ENCODE measurements around the gene IQSEC1. TPM values are rescaled to one million over a fixed set of nuclear protein-coding genes. Genes with fewer than 3 reads are reported as not detected.

Gene IQSEC1
- total and polyA plus RNA-seq, 2 of the 8 experiments (the other 6 are each of a cell fraction or from before 2014, with no cell fraction given), result 6.8 to 28.8 TPM

- Histone ChIP-seq H3K14ac (ENCODE audit: insufficient read length) (no peak overlapping the region), H2BK5ac (ENCODE audit: low read depth, low read length) (no peak overlapping the region), H3K79me1 (ENCODE audit: low read depth, low read length) (no peaks in the 10 kb centered on the region), H2AFZ (ENCODE audit: low read length) (no peak overlapping the region), H3K56ac (replicated peaks; ENCODE audit: insufficient read length, low read depth, low read length) (no peak overlapping the region), H3K4ac (replicated peaks; ENCODE audit: insufficient read length, low read depth, low read length) (no peak overlapping the region), H3K9ac (replicated peaks in 1 of 4; ENCODE audit: extremely low read depth in 1 of 4, low read depth in 3 of 4, low read length in 3 of 4) (no peak overlapping the region), H2BK20ac (ENCODE audit: low read length) (no peak overlapping the region), H4K20me1 (replicated peaks in 1 of 2; ENCODE audit: control insufficient read depth in 1 of 2, insufficient read depth in 2 of 2, low read length in 2 of 2) (no peaks in the 10 kb centered on the region), H3K4me1 (replicated peaks in 1 of 4; ENCODE audit: control insufficient read depth in 3 of 4, insufficient read depth in 4 of 4, low read length in 3 of 4) (peaks cover 0 to 2% (median 2%) of the 10 kb centered on the region in 4 experiments; a peak in 2 of 7 replicates), H3K9me3 (ENCODE audit: insufficient read depth in 2 of 2, low read depth in 1 of 2, low read length in 1 of 2) (no peaks in the 10 kb centered on the region), H4K91ac (replicated peaks; ENCODE audit: insufficient read length, low read length) (no peak overlapping the region), H3K79me2 (ENCODE audit: control insufficient read depth in 1 of 2, insufficient read depth in 2 of 2, low read length in 2 of 2) (no peaks in the 10 kb centered on the region), H2BK120ac (replicated peaks; ENCODE audit: low read depth, low read length) (no peak overlapping the region), H3K4me2 (ENCODE audit: insufficient read depth in 1 of 2, low read depth in 2 of 2, low read length in 2 of 2) (no peak overlapping the region), H3K27me3 (replicated peaks in 1 of 4; ENCODE audit: control insufficient read depth in 3 of 4, extremely low read depth in 1 of 4, insufficient read depth in 3 of 4, low read length in 3 of 4) (no peaks in the 10 kb centered on the region; a peak in 3 of 7 replicates), H3K27ac (ENCODE audit: low read depth, low read length) (no peak overlapping the region), H3K36me3 (ENCODE audit: control insufficient read depth in 2 of 4, insufficient read depth in 4 of 4, low read length in 3 of 4) (no peaks in the 10 kb centered on the region), H2BK15ac (ENCODE audit: low read length) (no peak overlapping the region), H4K8ac (ENCODE audit: extremely low read depth, insufficient read depth, low read length) (no peak overlapping the region), H3K4me3 (ENCODE audit: extremely low read depth in 1 of 4, insufficient read depth in 2 of 4, low read depth in 3 of 4, low read length in 4 of 4) (no peak overlapping the region), H2AK5ac (ENCODE audit: low read depth, low read length) (no peak overlapping the region), H4K5ac (ENCODE audit: insufficient read length, low read depth, low read length) (no peak overlapping the region), H3K23me2 (ENCODE audit: low read depth, low read length) (no peaks in the 10 kb centered on the region), H2BK12ac (ENCODE audit: low read depth, low read length) (no peak overlapping the region), H3K23ac (ENCODE audit: insufficient read length) (no peak overlapping the region), H3K18ac (ENCODE audit: extremely low read depth, low read length) (no peak overlapping the region)
- no peak for FAIRE-seq
- POLR2A ChIA-PET (ENCODE audit: partially characterized antibody), result interaction anchor here (1.2 to 3.0 kb wide), 4 partner anchors 13 to 50 kb away, joined by 4 to 9 read pairs (median 5); partner anchors contain the start of gene RPL32
- no peak for TF ChIP-seq RXRA (IDR thresholded peaks at IDR 0.05; ENCODE audit: insufficient read depth, low read depth, low read length)
- DNase-seq (ENCODE audit: low read depth in 1 of 2, low spot score in 2 of 2), result no peak
- 93% methylated on average over 44 of the region's 62 CpGs; no CpG with 5 or more reads in 1 of the 2 experiments for WGBS, 2 experiments (ENCODE audit: extremely low coverage in 1 of 2, insufficient coverage in 1 of 2, insufficient read length in 1 of 2, insufficient replicate concordance in 2 of 2, low coverage in 1 of 2, low lambda C conversion rate in 2 of 2, missing lambda C conversion rate in 1 of 2)
- CTCF ChIA-PET (ENCODE audit: partially characterized antibody), result interaction anchor here (0.9 to 21.3 kb wide), 7 partner anchors 7 to 95 kb away, joined by 3 to 353 read pairs (median 5); partner anchors contain the start of gene RPL32
These were observed 190.6 kb downstream of the IQSEC1 start for GRCh38 chr3:12882336-12883310.
